ENCODE results near the gene PKD2L2. TPM values are rescaled to one million over a fixed set of nuclear protein-coding genes. Genes with fewer than 3 reads are reported as not detected.
A peak's percentile ranks its signal among the peaks of the same experiment; 100 is the strongest.
"Not testable (repeated sequence)": the region's sequence is repeated elsewhere in the genome, so short reads cannot be mapped to it uniquely, and the experiment has no call there.

Gene PKD2L2
- total RNA-seq (1.2 TPM), polyA plus RNA-seq (ENCODE audit: insufficient read depth in 1 of 8, insufficient read length in 8 of 8, low replicate concordance in 1 of 8) (under 1 TPM; 0.21 to 0.94 (median 0.46) TPM)
- long read RNA-seq, donor 1: 0 reads
- long read RNA-seq, donor 2: 0 reads
- long read RNA-seq, donor 3: 0 reads
- long read RNA-seq, donor 4: 0 reads
- long read RNA-seq, donor 5: 0 reads
- long read RNA-seq, donor 6: 0 reads
- long read RNA-seq, donor 7: 0 reads
- long read RNA-seq, donor 8: 0 reads
- long read RNA-seq, donor 9: 0 reads
- long read RNA-seq, donor 10, partial matches to known transcripts: 11 of 11 reads
- long read RNA-seq, donor 10, other reads (novel, unspliced or antisense): 0 of 11 reads
- long read RNA-seq, donor 11: 0 reads

DNA sequence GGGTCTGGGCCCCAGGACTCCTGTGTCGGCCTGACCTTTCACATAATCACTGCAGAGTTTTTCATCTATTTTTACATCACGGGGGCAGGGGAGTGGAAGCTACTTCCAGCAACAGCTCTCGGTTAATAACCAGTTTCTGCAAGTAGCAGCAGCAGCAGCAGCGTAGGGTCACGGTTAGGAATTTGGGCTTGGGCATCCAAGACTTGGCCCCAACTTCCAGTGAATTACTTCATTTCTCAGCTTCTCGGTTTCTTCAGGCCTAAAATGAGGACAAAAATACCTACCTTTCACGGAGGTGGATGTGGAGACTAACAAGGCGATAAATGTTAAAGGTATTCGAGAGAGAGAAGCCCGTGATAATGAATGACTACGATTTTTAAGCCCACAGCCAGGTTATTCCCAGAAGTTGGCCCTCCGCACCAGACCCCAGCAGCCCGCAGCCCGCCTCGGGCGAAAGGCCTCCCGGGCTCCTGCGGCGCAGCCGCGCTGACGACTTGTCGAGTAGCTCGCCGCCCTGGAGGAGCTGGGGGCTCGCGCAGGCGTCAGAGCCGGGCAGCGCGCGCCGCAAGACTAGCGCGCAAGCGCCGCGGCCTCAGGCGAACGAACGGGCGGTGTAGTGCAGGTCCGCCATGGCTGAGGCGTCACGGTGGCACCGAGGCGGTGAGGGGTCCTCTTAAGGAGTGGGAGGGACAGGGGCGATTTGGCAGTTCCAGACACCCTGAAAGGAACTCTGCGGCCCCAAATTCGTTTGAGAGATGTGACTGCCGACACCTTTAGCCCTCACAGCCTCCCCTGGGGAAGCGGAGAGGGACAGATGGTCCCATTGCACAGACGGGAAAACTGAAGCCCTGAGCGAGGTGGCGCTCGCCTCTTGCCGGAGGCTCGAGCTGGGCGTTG is at the start of gene PKD2L2:
TSS of gene PKD2L2 (plus strand) at position 595 of the 897 bp plus-strand sequence. CDS start at position 630, 35 bp downstream.
- Histone ChIP-seq H3K27ac (ENCODE audit: low read length) (peak within 1 kb of the TSS; percentile 76), H3K9me3 (replicated peaks; ENCODE audit: control insufficient read depth, low read depth, low read length) (no peaks in the 10 kb centered on the region), H3K27me3 (ENCODE audit: control insufficient read depth, insufficient read depth, low read length) (no peaks in the 10 kb centered on the region), H3K4me3 (ENCODE audit: low read length) (peak within 1 kb of the TSS; percentile 56), H3K4me1 (ENCODE audit: control insufficient read depth, insufficient read depth, low read length) (peaks cover 13% of the 10 kb centered on the region), H3K36me3 (ENCODE audit: control insufficient read depth, insufficient read depth, low read length) (peaks cover under 1% of the 10 kb centered on the region)
- 9% methylated on average over 46 of the region's 59 CpGs for WGBS (ENCODE audit: insufficient coverage)
- peak; percentile 93 for DNase-seq

DNA sequence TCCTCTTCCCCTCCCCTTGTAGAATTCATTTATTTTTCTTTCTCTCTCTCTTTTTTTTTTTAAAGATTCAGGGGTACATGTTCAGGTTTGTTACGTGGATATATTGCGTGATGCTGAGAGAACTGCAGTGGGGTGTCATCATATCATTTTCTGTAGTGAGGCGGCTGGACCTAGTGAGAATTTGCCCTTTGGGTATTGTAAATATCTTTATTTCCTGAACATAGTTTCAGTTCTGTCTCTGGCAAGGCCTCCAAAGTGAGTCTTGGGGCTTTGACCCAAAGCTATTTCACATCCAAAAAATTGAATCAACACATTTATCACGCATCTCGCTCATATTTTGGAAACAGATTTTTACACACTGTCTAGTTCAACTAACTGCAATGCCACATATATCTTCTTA is 47.0 kb upstream of the PKD2L2 start:
- no peaks in the 10 kb centered on the region for H3K36me3 ChIP-seq (ENCODE audit: control insufficient read depth, insufficient read depth, low read length)
- WGBS (ENCODE audit: insufficient coverage): 20% methylated on average over 1 of the region's 5 CpGs

DNA sequence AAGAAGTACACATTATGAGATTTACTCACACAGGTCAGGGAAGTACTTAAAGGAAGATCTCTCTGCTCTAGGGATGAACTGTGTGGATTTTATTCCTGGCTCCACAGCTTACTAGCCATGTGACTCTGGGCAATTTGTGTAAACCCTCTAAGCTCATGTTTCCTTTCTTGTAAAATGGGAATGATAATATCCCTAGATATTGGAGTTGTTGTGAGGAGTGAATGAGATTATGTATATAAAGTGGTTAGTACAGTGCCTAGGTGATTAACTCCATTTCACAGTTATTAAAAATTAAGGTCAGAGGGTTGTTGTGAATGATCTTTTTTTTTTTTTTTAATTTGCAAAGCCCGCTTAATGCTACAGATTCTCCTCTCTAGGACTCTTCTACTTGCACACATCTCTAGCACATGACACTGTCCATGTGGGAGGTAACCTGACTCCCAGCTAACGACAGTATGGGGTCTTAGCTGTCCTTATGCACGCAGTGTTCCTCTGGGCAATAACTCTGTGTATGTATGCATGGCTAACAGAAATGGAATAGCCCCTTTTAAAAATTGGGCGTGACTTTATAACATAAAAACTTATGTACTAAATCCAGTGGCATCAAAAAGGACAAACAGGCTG is 45.5 kb upstream of the PKD2L2 start:
- Histone ChIP-seq H3K27ac (ENCODE audit: low read length) (peak overlapping the region; percentile 65), H3K4me3 (ENCODE audit: low read length) (no peak overlapping the region), H3K4me1 (ENCODE audit: control insufficient read depth, insufficient read depth, low read length) (peaks cover 12% of the 10 kb centered on the region), H3K9me3 (replicated peaks; ENCODE audit: control insufficient read depth, low read depth, low read length) (no peaks in the 10 kb centered on the region), H3K36me3 (ENCODE audit: control insufficient read depth, insufficient read depth, low read length) (no peaks in the 10 kb centered on the region), H3K27me3 (ENCODE audit: control insufficient read depth, insufficient read depth, low read length) (no peaks in the 10 kb centered on the region)
- DNase-seq: peak; percentile 56
- WGBS (ENCODE audit: insufficient coverage): no CpG with 5 or more reads among the region's 4 CpGs

More for the DNA sequence above, 47.0 kb upstream of the PKD2L2 start:
- Histone ChIP-seq H3K4me3 (ENCODE audit: low read length) (no peak overlapping the region), H3K9me3 (replicated peaks; ENCODE audit: control insufficient read depth, low read depth, low read length) (no peaks in the 10 kb centered on the region), H3K4me1 (ENCODE audit: control insufficient read depth, insufficient read depth, low read length) (peaks cover 12% of the 10 kb centered on the region), H3K27ac (ENCODE audit: low read length) (no peak overlapping the region), H3K27me3 (ENCODE audit: control insufficient read depth, insufficient read depth, low read length) (no peaks in the 10 kb centered on the region)
- DNase-seq: no peak

DNA sequence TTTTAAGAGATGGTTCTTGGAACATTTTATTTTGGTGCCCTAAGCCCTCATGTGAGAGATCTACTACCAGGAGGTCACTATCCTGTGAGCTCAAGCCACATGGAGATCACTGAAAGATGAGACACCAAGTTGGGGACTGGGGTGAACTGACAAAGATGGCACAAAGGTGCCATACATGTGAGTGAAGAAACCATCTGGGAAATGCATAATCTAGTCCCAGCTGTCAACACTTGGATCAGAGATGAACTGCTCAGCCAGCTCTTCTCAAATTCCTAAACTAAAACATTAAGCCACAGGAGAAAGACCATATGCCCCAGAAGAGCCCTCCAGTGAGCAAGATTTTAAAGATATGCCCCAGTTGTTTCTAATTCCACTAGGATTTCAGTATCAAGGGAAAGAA is 43.8 kb upstream of the PKD2L2 start:
- H3K27me3 ChIP-seq (ENCODE audit: control insufficient read depth, insufficient read depth, low read length): no peaks in the 10 kb centered on the region
- peaks cover 12% of the 10 kb centered on the region for H3K4me1 ChIP-seq (ENCODE audit: control insufficient read depth, insufficient read depth, low read length)
- DNase-seq: peak; percentile 68
- H3K9me3 ChIP-seq (replicated peaks; ENCODE audit: control insufficient read depth, low read depth, low read length): no peaks in the 10 kb centered on the region
- peak overlapping the region; percentile 67 for H3K27ac ChIP-seq (ENCODE audit: low read length)
- no peak overlapping the region for H3K4me3 ChIP-seq (ENCODE audit: low read length)
- no peaks in the 10 kb centered on the region for H3K36me3 ChIP-seq (ENCODE audit: control insufficient read depth, insufficient read depth, low read length)

DNA sequence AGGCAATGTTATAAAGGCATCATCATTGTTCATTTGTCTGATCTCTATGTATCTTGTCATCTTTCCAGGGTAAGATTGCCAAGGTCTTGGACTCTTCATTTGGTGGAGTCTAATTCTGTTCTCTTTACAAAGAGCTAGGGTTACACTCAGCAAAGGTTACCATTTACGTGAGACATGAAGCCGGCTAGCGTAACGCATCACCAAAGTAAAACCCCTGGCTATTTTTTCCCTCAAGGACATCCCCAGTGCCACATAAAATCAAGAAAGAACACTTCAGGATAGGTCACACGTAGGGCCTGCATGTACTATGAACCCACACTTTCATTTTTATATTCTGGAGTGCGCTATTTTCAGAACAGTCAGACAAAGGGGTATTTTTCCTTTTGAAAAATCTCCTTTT is 41.6 kb upstream of the PKD2L2 start:
- Histone ChIP-seq H3K27me3 (ENCODE audit: control insufficient read depth, insufficient read depth, low read length) (no peaks in the 10 kb centered on the region), H3K4me3 (ENCODE audit: low read length) (no peak overlapping the region), H3K36me3 (ENCODE audit: control insufficient read depth, insufficient read depth, low read length) (no peaks in the 10 kb centered on the region), H3K9me3 (replicated peaks; ENCODE audit: control insufficient read depth, low read depth, low read length) (no peaks in the 10 kb centered on the region), H3K27ac (ENCODE audit: low read length) (peak overlapping the region; percentile 59), H3K4me1 (ENCODE audit: control insufficient read depth, insufficient read depth, low read length) (peaks cover 12% of the 10 kb centered on the region)
- 73% methylated on average over 3 of the region's 6 CpGs for WGBS (ENCODE audit: insufficient coverage)
- peak; percentile 41 for DNase-seq

DNA sequence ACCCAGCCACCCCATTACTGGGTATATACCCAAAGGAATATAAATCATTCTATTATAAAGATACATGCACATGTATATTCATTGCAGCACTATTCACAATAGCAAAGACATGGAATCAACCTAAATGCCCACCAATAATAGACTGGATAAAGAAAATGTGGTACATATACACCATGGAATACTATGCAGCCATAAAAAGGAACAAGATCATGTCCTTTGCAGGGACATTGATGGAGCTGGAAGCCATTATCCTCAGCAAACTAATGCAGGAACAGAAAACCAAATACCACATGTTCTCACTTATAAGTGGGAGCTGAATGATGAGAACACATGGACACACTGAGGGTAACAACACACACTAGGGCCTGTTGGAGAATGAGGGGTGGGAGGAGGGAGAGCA is 36.1 kb upstream of the PKD2L2 start:
- H3K27me3 ChIP-seq (ENCODE audit: control insufficient read depth, insufficient read depth, low read length); H3K27ac ChIP-seq (ENCODE audit: low read length); H3K36me3 ChIP-seq (ENCODE audit: control insufficient read depth, insufficient read depth, low read length): not testable (repeated sequence)

DNA sequence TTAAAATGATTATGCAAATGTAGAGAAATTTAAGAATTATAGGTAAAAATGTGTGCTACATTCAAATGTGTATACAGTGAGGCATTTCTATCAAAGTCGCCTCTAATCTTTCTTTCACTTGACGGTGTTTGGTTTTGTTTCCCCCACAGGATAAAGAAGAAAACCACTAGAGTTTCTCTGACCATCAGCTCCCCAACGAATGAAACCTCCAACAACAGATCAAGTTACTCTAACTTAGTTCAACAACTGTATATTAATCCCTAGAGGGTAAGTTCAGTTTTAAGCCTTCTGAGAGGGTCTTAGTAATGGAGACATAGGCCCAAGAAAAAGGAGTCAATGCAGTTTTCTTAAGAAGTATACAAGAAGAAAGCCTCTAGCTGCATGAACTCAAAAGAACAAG is 33.1 kb upstream of the PKD2L2 start:
- no CpG with 5 or more reads among the region's 3 CpGs for WGBS (ENCODE audit: insufficient coverage)

More for the DNA sequence above, 36.1 kb upstream of the PKD2L2 start:
- H3K4me1 ChIP-seq (ENCODE audit: control insufficient read depth, insufficient read depth, low read length); DNase-seq; H3K9me3 ChIP-seq (replicated peaks; ENCODE audit: control insufficient read depth, low read depth, low read length); H3K4me3 ChIP-seq (ENCODE audit: low read length): not testable (repeated sequence)

DNA sequence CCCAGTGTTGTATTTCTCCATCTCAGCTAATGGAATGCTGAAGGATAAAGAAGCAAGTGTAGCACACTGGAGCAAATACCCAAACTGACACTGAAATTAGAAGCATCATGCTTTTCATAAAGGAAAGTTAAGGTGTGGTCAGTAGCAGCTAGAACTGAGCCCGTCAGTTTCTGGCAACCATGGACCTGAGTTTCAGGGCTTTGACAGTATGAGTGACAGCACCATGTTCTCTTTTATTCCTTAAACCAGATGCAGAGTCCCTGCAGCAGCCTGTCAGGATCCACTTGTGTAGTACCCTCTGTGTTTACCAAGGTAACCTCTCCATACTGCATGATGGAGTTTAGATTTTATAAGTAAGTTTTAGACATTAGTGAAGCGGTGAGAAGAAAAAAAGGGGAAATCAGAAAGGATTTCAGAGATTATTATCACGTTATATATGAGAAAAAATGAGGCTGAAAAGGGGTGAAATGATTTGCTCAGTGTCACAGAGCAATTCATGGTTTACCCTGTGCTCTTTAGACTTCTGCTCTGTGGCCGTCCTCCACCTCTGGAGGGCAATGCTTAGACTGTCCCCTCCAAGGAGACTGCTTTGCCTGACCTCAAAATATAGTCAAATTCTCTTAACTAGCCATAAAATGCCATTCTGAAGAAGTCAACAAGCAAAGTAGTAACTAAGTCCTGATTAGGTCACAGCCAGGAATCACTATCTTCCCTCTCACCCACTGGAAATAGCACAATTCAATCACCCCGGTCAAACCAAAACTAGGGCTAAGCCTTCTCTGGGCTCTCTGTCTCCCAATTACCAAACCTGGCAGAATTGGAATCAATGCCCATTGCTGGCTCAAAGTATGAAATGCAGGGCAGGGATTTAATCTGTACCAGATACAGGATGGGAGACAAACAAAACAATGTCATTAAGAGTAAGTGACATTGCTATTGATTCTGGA is 32.1 kb upstream of the PKD2L2 start:
- Histone ChIP-seq H3K9me3 (replicated peaks; ENCODE audit: control insufficient read depth, low read depth, low read length) (no peaks in the 10 kb centered on the region), H3K4me3 (ENCODE audit: low read length) (no peak overlapping the region), H3K27me3 (ENCODE audit: control insufficient read depth, insufficient read depth, low read length) (no peaks in the 10 kb centered on the region), H3K36me3 (ENCODE audit: control insufficient read depth, insufficient read depth, low read length) (no peaks in the 10 kb centered on the region), H3K27ac (ENCODE audit: low read length) (peak overlapping the region; percentile 29), H3K4me1 (ENCODE audit: control insufficient read depth, insufficient read depth, low read length) (peaks cover 5% of the 10 kb centered on the region)
- peak; percentile 51 for DNase-seq
- 66% methylated on average over 3 of the region's 5 CpGs for WGBS (ENCODE audit: insufficient coverage)

More for the DNA sequence above, 33.1 kb upstream of the PKD2L2 start:
- Histone ChIP-seq H3K9me3 (replicated peaks; ENCODE audit: control insufficient read depth, low read depth, low read length) (no peaks in the 10 kb centered on the region), H3K4me3 (ENCODE audit: low read length) (no peak overlapping the region), H3K36me3 (ENCODE audit: control insufficient read depth, insufficient read depth, low read length) (no peaks in the 10 kb centered on the region), H3K4me1 (ENCODE audit: control insufficient read depth, insufficient read depth, low read length) (peaks cover 5% of the 10 kb centered on the region), H3K27me3 (ENCODE audit: control insufficient read depth, insufficient read depth, low read length) (no peaks in the 10 kb centered on the region), H3K27ac (ENCODE audit: low read length) (peak overlapping the region; percentile 62)
- no peak for DNase-seq

DNA sequence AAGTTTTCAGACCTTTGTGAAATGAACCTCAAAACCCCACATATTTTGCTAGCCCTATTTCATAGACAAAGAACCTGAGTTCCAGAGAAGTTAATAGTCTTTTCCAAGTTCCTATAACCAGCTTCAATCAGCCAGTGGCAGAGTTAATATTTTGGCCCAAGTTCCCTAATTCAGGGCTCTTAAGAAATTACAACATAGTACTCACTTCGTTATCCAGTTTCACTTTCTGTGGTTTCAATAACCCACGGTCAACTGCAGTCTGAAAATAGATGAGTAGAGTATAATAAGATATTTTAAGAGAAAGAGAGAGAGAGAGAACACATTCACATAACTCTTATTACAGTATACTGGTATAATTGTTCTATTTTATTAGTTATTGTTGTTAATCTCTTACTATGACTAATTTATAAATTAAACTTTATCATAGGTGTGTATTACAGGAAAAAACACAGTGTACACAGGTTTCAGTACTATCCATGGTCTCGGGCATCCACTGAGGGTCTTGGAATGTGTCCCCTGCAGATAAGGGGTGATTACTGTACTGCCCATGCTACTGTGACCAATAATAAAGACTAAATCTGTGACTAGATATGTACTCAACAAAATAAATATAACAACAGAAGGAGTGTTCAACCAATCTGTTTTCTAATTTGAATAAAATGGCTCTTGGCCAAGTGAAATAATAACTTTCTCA is 30.9 kb upstream of the PKD2L2 start:
- WGBS (ENCODE audit: insufficient coverage): no CpG with 5 or more reads among the region's 3 CpGs
- peak overlapping the region; percentile 44 for H3K27ac ChIP-seq (ENCODE audit: low read length)
- DNase-seq: peak; percentile 47

More for the DNA sequence above, 30.9 kb upstream of the PKD2L2 start:
- peaks cover 5% of the 10 kb centered on the region for H3K4me1 ChIP-seq (ENCODE audit: control insufficient read depth, insufficient read depth, low read length)
- H3K4me3 ChIP-seq (ENCODE audit: low read length): no peak overlapping the region
- H3K36me3 ChIP-seq (ENCODE audit: control insufficient read depth, insufficient read depth, low read length): no peaks in the 10 kb centered on the region
- H3K9me3 ChIP-seq (replicated peaks; ENCODE audit: control insufficient read depth, low read depth, low read length): no peaks in the 10 kb centered on the region
- no peaks in the 10 kb centered on the region for H3K27me3 ChIP-seq (ENCODE audit: control insufficient read depth, insufficient read depth, low read length)
